SW480 (cell line): ENCODE measurements around the gene TEC.

Source experiments
- DNase-seq: peaks from one replicate; pipeline ENCODE4 v3.0.0-alpha.2; 2016; ENCODE audit warnings: low spot score

The TEC gene

GRCh38 chr4:48269861-48270522 is 354 bp upstream of the TEC start:
- DNase-seq: peak; percentile 87

DNA sequence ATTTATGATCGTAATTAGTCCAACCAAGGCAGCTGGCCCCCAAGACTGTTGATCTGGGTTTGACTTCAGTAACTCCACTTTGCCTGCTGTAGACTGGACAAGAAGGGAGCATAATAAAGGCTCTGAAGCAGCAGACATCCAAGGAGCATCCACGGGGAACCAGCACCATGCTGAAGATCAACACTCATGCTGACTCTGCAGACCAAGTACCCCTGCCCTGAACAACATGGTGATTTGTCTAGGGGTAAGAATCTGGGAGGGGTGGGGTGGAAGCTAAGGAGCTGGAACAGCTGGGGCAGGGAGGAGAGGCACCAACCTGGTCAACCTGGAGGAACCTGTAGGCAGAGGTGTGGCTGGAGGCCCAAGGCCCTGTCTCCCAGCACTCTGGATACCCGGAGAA is 2.1 kb downstream of the TEC start:
- DNase-seq: no peak

DNA sequence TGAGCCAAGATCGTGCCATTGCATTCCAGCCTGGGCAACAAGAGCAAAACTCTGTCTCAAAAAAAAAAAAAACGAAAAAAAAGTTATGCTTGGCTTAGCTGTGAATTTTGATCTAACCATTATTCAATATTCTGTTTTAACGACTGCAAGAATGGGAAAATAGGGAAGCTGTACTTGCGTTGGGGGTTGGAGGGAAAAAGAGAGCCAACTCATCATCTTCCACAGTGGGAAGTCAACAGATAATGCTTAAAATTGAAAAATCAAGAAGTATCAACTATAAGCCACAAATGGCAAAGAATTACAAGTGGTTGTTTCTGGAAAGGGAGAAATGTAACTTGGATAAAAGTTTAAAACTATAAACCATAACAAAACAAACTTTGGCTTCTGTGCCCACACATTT is 2.9 kb downstream of the TEC start:
- no peak for DNase-seq

DNA sequence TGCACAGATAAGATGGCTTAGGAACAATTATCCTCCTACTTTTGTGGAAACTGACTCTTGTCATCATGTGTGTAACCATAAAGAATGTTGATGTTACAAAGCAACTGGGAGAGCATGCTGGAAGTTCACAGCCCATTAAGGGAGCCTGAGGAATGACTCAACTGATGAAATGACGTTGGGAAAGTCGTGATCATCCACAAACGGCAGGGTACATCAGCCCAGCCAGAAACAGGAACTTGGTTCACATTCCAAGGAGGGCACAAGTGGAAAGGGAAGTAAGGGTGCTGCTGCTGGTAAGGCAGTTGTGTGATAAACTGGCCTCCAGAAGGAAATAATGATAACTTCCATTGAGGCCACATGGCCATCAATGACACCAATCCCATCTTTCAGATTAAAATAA is 6.7 kb downstream of the TEC start:
- no peak for DNase-seq

- no peak for DNase-seq
These were observed 7.2 kb downstream of the TEC start for GRCh38 chr4:48262484-48262883.

DNA sequence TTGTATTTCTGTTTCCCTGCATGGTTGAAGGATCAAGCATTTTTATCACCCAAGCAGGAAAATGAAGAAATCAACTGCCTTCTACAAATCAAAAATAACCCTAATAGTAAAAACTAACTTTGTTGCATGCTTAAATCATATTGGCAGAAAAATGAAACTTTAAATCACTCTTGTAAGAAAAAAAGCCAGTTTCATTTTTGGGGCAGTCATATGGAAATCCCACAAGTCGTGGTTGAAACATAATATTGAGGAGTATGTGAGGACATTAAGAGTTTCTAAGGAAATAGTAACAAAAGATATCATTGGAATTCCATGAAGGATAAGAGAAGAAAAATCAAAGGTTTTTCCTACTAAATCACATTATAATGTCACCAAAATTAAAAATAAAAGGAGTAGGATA is 8.4 kb downstream of the TEC start:
- DNase-seq: no peak

DNA sequence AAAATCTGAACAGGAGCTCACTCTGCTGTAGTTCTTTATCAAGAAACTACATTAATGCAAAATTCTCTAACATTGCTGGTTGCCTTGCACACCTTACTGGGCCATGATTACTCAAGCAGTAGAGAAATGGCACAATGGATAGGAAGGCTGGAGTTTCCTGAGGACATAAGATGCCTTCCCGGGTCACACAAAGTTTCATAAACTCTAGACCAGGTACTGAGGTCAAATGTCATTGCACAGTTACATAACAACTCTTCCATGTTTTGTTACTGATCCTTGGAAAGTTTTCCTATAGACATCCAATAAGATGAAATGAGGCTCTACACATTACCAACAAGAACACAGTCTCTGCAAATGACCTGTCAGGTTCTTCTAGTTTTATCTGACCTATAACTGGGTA is 9.9 kb downstream of the TEC start:
- DNase-seq: no peak

- DNase-seq: no peak
These were observed 10.7 kb downstream of the TEC start for GRCh38 chr4:48258845-48259397.

DNA sequence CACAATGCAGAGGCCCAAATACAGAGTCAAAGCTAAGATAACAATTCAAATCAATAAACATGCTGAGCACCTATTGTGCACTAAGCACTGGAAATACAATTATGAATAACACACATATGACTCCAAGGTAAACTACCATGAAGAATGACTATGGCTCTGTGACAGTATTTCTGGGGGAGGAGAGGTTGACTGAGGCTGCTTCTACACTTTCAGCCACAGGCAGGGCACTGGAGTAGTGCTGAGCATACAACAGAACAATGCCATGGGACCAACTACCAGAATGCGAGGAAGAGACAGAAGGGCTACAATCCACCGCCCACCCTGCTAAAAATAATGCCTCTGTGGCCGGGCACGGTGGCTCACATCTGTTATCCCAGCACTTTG is 13.7 kb downstream of the TEC start:
- DNase-seq: no peak

DNA sequence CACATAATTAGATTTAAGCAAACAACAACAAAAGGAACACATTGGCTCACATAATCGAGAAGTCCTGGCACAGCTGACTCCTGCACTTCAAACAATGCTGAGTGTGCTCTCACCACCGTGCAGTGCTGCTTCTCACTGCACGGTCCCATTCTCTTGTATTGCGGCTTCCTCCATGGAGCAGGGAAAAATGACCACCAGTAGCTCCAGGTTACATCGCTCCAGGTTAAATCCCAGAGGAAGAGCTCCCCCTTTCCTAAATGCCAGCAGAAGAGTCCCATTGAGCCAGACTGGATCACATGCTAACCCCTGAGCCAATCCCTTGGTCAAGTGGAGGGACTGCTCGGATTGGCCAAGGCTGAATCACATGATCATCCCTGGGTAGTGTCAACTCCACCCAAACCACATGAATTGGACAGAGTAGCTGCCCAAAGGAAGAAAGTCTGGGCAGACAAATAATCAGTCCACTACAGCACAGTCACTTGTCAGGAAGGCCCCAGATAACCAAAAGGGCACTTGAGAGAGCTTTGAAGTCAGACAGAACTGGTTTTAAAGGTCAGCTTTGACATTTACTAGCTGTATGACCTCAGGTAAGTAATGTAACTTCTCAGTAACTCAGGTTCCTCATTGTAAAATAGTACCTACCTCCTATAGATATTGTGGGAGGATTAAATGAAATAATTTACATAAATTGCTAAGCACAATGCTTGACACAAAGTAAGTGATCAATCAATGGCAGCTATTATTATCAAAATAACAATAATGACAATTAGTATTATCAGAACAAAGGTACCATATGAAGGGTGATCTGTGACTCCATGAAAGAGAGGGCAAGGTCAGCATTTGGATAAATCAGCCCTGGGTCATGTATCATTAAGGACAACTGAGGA is 14.3 kb downstream of the TEC start:
- no peak for DNase-seq

DNA sequence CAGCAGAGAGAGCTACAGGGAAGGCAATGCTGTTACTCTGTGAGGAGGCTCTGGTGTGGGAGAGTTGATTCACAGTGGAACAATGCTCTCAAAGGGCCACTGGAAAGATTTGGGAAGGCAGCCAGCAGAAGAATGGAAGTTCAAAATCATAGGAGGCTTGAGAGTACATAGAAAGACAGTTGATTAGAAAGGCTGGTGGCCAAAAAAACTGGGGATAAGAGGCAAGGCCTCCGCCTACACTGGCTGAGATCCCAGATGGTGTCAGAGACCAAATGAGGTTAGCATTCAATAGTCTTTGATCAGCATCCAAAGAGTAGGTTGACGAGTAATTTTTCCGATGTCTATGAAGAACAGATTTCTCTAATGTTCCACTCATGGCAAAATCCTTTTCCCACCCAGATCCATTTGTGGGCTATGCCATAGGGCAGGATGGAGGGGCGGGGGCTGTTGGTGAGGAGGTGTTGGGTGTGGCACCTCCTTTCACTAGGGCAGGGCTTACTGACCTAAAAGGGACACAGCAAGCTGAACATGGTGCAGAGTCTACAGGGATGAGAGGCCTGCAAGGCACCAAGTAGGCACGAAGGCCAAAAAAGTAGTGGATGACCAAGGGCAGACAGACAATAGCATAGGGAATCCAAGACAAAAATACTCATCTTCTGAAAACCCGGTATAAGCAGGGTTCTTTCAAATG is 15.1 kb downstream of the TEC start:
- no peak for DNase-seq

DNA sequence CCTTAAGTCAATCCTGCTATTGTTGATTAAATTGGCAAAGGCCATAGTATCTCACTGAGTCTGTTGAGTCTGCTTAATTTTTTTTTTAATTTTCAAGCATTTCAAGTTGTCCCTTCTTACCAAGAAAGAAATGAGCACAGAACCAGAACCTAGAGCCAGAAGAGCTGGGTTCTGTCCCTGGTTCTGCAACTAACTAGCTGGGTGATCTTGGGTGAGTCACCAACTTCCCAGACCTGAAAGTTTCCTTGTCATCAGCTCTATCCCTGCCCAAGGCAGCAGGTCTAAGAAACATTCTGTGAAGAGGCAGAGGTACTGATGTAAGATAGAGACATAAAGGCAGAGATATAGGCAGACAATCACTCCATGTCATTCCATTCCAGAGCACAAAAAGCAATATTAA is 17.3 kb downstream of the TEC start:
- DNase-seq: no peak

DNA sequence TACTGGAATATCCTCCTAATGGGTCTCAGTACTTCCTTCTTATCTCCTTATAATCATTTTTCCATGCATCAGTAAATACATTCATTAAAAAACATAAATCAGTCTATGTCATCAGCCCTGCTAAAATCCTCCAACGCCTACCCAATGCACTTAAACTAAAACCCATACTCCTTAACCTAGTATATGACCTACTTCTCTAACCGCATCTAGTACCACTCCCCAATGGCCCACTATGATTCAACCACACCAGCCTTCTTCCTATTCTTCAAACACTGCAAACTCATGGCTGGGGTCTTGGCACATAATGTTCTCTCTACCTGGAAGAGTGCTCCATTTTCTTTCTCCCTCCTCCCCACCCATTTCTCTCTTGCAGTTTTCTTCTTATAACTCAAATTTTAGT is 18.7 kb downstream of the TEC start:
- no peak for DNase-seq

GRCh38 chr4:48250343-48250742 is 19.3 kb downstream of the TEC start:
- no peak for DNase-seq

GRCh38 chr4:48249378-48249777 is 20.3 kb downstream of the TEC start:
- DNase-seq: no peak

DNA sequence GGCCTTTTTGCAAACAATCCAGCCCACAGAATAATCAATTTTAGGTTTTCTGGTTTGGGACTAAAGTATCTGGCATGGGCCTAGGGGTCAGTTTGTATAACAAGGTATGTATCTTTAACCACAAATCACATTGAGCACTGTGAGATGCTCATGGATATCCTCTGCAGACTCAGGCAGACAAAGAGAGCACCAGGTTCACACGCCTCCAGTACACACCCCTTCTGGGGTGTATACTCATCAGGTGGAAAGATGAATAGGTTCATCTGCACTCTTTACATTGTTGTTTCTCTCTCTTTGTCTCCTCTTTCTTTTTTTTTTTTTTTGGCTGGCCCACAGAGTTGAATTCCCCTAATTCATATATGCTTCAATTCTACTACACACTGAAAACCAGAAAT is 21.1 kb downstream of the TEC start:
- DNase-seq: no peak

GRCh38 chr4:48247878-48248558 is 21.6 kb downstream of the TEC start:
- no peak for DNase-seq

DNA sequence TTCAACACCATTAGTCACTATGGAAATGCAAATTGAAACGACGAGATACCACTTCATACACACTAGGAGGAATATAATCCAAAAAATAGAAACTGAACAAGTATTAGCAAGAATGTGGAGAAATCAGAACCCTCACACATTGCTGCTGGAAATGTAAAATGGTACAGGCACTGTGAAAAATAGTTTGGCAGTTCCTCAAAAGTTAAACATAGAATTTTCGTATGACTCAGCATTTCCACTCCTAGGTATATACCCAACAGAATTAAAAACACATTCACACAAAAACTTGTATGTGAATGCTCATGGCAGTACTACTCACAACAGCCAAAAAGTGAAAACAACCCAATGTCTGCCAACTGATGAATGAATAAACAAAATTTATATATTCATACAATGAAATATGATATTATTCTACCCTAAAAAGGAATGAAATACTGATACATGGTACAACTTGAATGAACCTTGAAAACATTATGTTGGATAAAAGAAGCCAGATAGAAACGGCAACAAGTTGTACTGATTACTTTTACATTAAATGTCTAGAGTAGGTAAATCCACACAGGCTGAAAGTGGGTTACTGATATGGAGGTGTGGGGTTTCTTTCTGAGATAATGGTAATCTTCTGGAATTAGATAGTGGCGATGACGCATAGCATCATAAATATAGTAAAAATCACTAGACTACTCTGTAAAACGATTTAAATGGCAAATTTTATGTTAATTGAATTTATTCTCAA is 22.3 kb downstream of the TEC start:
- no peak for DNase-seq

DNA sequence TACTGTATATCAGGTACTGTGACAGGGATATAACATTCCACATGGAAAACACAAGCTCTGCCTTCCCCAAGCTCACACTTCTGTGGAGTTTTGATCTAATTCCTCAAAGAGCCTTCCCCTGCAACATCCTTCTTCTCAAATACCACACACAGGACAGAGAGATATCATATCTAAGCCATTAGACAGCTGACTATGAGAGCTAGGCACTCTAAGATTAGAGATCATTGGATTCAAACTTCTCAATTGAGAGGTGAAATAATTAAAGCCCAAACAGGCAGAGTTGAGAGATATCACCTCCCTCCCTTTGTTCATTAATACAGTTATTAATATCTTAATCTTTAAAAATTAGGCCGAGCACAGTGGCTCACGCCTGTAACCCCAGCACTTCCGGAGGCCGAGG is 25.0 kb downstream of the TEC start:
- DNase-seq: no peak

DNA sequence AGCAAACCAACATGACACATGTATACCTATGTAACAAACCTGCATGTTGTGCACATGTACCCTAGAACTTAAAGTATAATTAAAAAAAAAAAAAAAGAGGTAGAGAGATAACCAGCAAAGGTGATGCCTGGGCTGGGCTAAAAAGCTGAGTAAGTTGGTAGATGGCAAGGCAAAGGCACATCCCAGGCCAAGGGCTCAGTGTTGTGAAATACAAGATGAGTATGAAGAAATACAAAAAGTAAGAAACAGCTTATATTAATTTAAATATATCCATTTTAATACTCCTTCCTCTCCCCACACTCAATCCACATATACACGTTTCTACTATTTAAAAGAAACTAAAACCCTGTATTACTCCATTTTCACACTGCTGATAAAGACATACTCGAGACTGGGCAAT is 25.8 kb downstream of the TEC start:
- DNase-seq: no peak

GRCh38 chr4:48243429-48243828 is 26.2 kb downstream of the TEC start:
- DNase-seq: no peak
